T-cell (primary cell): ENCODE data around the gene C16orf95. TPM values are rescaled to one million over a fixed set of nuclear protein-coding genes. Genes with fewer than 3 reads are reported as not detected.

Experiments used
- ATAC-seq, 4 experiments: fragments of 200-7000 bp in 3 of 4; fragments of 150-1000 bp in 1 of 4; cut with Tn5 transposase; replicated peaks in 1 of 4; 1 replicate in 3 of 4; 2 replicates in 1 of 4; pipeline ENCODE4 v1.10.0; 2021; ENCODE audit warnings: moderate library complexity in 3 of 4, mild to moderate bottlenecking in 2 of 4, moderate number of reproducible peaks in 1 of 4
- CTCF ChIA-PET, 2 donors: fragments of 300-600 bp; sonication (Branson Sonifier 250); formaldehyde crosslinking; loops; one replicate each; lab custom pipeline; 2022; ENCODE audit warnings: antibody characterized with exemption in 2 of 2; lab: Charles Lee
- POLR2A ChIA-PET, 2 donors: fragments of 300-600 bp; sonication (Branson Sonifier 250); formaldehyde crosslinking; loops; one replicate each; lab custom pipeline; 2022; ENCODE audit warnings: antibody characterized with exemption in 2 of 2; lab: Charles Lee
- DNase-seq, 35 experiments: peaks; one replicate each; pipeline versions ENCODE4 v3.0.0 to v3.0.0-alpha.2; 2013 to 2023
- H3K27ac ChIP-seq: one replicate; pipeline ENCODE4 v1.5.1; 2013; ENCODE audit warnings: low read length
- H3K27me3 ChIP-seq, 2 experiments: replicated peaks in 1 of 2; 1 replicate in 1 of 2; 2 replicates in 1 of 2; pipeline versions ENCODE4 v1.6.1 to v1.7.0; 2013; ENCODE audit warnings: low read length in 1 of 2, mixed read lengths in 1 of 2; ENCODE audit not compliant: control insufficient read depth in 2 of 2, insufficient read depth in 2 of 2; ENCODE audit errors: extremely low read depth in 1 of 2
- H3K36me3 ChIP-seq, 2 donors: 1 replicate in 1 of 2; 2 replicates in 1 of 2; pipeline versions ENCODE4 v1.6.1 to v1.7.0; 2013; ENCODE audit warnings: low read length in 1 of 2; ENCODE audit not compliant: control insufficient read depth in 2 of 2, insufficient read depth in 1 of 2; ENCODE audit errors: extremely low read depth in 1 of 2
- H3K4me1 ChIP-seq, 2 experiments: 1 replicate in 1 of 2; 2 replicates in 1 of 2; pipeline versions ENCODE4 v1.6.1 to v1.7.0; 2013; ENCODE audit warnings: low read length in 2 of 2, mixed read lengths in 1 of 2; ENCODE audit not compliant: insufficient read depth in 2 of 2, control insufficient read depth in 1 of 2; ENCODE audit errors: extremely low read depth in 1 of 2
- H3K4me3 ChIP-seq, 2 donors: 1 replicate in 1 of 2; 2 replicates in 1 of 2; pipeline versions ENCODE4 v1.5.1 to v1.7.0; 2013; ENCODE audit warnings: mild to moderate bottlenecking in 2 of 2, low read length in 1 of 2, moderate library complexity in 1 of 2; ENCODE audit not compliant: control insufficient read depth in 1 of 2; ENCODE audit errors: extremely low read depth in 1 of 2
- H3K9me3 ChIP-seq: 2 replicates; pipeline ENCODE4 v1.7.0; 2013
- H3K27ac Mint-ChIP-seq, 2 donors: one replicate each; pipeline ENCODE4 v1.8.0; 2020 to 2021; ENCODE audit warnings: mild to moderate bottlenecking in 2 of 2, mixed read lengths in 2 of 2
- H3K27me3 Mint-ChIP-seq, 2 donors: one replicate each; pipeline ENCODE4 v1.8.0; 2021 to 2022; ENCODE audit warnings: mixed read lengths in 2 of 2
- H3K36me3 Mint-ChIP-seq: one replicate; pipeline ENCODE4 v1.8.0; 2021; ENCODE audit warnings: mixed read lengths
- H3K4me1 Mint-ChIP-seq, 3 donors: one replicate each; pipeline ENCODE4 v1.8.0; 2020 to 2022; ENCODE audit warnings: mixed read lengths in 3 of 3, mild to moderate bottlenecking in 1 of 3
- H3K4me3 Mint-ChIP-seq, 3 donors: one replicate each; pipeline ENCODE4 v1.8.0; 2020 to 2022; ENCODE audit warnings: mild to moderate bottlenecking in 3 of 3, mixed read lengths in 3 of 3, moderate library complexity in 3 of 3
- H3K9me3 Mint-ChIP-seq, 3 donors: one replicate each; pipeline ENCODE4 v1.8.0; 2020 to 2022; ENCODE audit warnings: mixed read lengths in 3 of 3
- WGBS: methylation state at CpG from one replicate; pipeline ENCODE4 v1.1.5; 2013; ENCODE audit warnings: missing lambda C conversion rate; ENCODE audit not compliant: insufficient coverage; 5-methylcytosine and 5-hydroxymethylcytosine counted together
- total RNA-seq, 35 experiments: library from RNA in 6 of 35; stranded (reverse) in 6 of 35; fragments of 120-200 nt in 1 of 35; gene quantifications; one replicate each; pipeline versions ENCODE4 v1.2.1 to v1.2.4 and lab custom pipeline; 2013 to 2026

The C16orf95 gene
- total RNA-seq, 5 donors from 2014 or later (not counting 1 experiment from before 2014, with no cell fraction given), result 0.98 to 3.1 (median 2.6) TPM

DNA sequence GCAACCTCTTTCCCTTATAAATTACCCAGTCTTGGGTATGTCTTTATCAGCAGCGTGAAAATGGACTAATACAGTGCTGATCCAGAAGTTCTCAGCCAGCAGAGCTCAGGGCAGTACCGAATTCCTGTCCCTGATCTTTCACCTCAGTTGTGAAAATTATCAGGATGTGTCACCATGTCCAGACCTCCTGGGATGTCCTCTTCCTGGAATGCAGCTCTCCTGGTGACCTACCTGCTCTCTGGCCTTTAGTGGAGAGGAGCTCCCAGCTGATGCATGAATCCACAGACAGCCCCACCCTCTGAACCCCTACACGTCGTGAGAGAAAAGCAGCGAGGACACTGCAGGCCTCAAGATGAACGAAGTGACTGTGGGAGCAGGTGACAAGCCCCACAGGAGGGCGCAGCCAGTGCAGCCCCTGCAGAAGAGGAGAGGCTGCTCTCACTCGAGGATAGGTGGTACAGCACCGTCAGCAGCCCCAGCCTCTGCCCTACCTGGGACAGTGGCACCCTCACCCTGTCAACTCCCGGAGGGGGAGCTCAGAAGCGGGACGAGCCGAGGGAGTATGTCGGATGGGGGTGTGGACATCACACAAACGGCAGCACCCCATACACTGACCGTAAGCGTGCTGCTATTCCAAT lies 22.0 kb upstream of the C16orf95 start:
- Histone ChIP-seq H3K36me3 (peaks cover 30 to 55% of the 10 kb centered on the region in 2 donors), H3K27ac (no peak overlapping the region), H3K9me3 (no peaks in the 10 kb centered on the region), H3K4me3 (no peak overlapping the region), H3K4me1 (peaks cover 0 to 6% of the 10 kb centered on the region in 2 experiments), H3K27me3 (no peaks in the 10 kb centered on the region)
- no peak overlapping the region for H3K27ac Mint-ChIP-seq
- no peak for DNase-seq
- no peak for ATAC-seq
- ChIA-PET POLR2A (no interaction called here), CTCF (no interaction called here)
- H3K4me3 Mint-ChIP-seq, result no peak overlapping the region
- H3K9me3 Mint-ChIP-seq, result no peaks in the 10 kb centered on the region
- peaks cover 17 to 33% (median 33%) of the 10 kb centered on the region in 3 donors for H3K4me1 Mint-ChIP-seq
- WGBS, result 95% methylated on average over 12 of the region's 17 CpGs
- H3K36me3 Mint-ChIP-seq, result peaks cover 31% of the 10 kb centered on the region
- no peaks in the 10 kb centered on the region for H3K27me3 Mint-ChIP-seq

DNA sequence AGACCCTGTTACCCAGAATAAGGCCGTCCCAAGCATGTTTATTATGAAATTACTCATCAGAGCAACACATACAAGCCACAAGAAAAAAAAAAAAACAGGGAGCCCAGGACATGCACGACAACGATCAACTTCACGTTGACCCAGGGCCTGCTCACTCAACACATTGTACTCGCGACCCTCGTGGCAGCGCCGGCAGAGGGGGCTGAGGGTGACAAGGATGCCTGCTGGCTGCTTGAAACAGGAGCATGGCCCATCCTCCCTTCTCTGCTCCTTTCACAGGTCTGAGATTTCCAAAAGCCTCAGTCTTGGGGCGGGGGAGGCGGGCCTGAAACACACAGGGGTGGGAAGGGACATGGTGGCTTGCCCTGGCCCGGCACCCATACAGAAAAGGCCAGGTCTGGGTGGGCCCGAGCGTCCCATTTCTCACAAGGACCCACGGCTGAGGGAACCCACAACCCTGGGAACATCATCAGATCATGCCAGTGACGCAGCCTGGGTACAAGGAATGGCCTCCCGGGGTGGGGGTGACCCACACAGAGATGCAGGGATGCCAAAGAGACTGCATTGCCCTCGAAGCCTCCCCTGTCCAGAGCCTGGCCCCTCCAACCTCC lies 21.1 kb upstream of the C16orf95 start:
- Histone ChIP-seq H3K9me3 (no peaks in the 10 kb centered on the region), H3K27me3 (no peaks in the 10 kb centered on the region), H3K4me3 (no peak overlapping the region), H3K36me3 (peaks cover 35 to 52% of the 10 kb centered on the region in 2 donors), H3K4me1 (peaks cover 0 to 4% of the 10 kb centered on the region in 2 experiments), H3K27ac (no peak overlapping the region)
- CTCF ChIA-PET, result no interaction called here
- Mint-ChIP-seq H3K9me3 (no peaks in the 10 kb centered on the region), H3K36me3 (peaks cover 28% of the 10 kb centered on the region), H3K4me3 (no peak overlapping the region), H3K27me3 (no peaks in the 10 kb centered on the region), H3K4me1 (peaks cover 15 to 26% (median 25%) of the 10 kb centered on the region in 3 donors), H3K27ac (no peak overlapping the region)
- POLR2A ChIA-PET, result no interaction called here
- WGBS, result 97% methylated on average over 10 of the region's 18 CpGs
- DNase-seq (no peak), ATAC-seq (no peak)

DNA sequence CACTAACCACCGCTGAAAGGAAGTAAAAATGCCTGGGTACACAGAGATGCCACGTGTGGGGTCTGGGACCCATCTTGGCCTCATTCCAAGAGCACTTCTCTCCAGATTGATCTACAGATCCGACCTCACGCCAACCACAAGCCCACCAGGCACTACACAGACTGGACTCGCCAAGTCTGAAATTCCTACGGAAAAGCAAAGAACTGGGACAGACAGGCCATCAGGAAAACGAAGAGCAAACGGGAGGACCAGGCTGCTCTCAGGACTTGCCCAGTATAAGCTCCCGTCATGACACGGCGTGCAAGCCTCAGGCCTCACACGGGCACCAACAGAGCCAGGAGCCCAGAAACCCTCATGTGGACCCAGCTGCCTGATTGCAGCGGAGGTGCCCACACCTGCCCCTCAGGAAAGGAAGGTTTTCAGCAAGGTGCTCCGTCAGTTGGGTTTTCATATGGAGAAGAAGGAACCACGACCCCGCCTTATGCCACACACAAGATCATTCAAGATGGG lies 20.1 kb upstream of the C16orf95 start:
- Histone ChIP-seq H3K36me3 (peaks cover 31 to 47% of the 10 kb centered on the region in 2 donors), H3K9me3 (no peaks in the 10 kb centered on the region), H3K27ac (no peak overlapping the region), H3K27me3 (no peaks in the 10 kb centered on the region), H3K4me3 (no peak overlapping the region), H3K4me1 (peaks cover 0 to 4% of the 10 kb centered on the region in 2 experiments)
- 64% methylated on average over 13 of the region's 16 CpGs for WGBS
- ChIA-PET POLR2A (no interaction called here), CTCF (no interaction called here)
- ATAC-seq, result no peak
- Mint-ChIP-seq H3K4me3 (peak overlapping the region in 1 of 3 donors; percentile 18), H3K4me1 (peaks cover 15 to 26% (median 21%) of the 10 kb centered on the region in 3 donors), H3K27me3 (no peaks in the 10 kb centered on the region), H3K9me3 (no peaks in the 10 kb centered on the region), H3K36me3 (peaks cover 24% of the 10 kb centered on the region), H3K27ac (peak overlapping the region; percentile 45 to 71)
- no peak for DNase-seq

GRCh38 chr16:87336434-87337240 lies 19.4 kb upstream of the C16orf95 start:
- DNase-seq (no peak), ATAC-seq (no peak)
- Mint-ChIP-seq H3K36me3 (peaks cover 22% of the 10 kb centered on the region), H3K27me3 (no peaks in the 10 kb centered on the region), H3K27ac (no peak overlapping the region), H3K4me1 (peaks cover 15 to 26% (median 21%) of the 10 kb centered on the region in 3 donors), H3K9me3 (no peaks in the 10 kb centered on the region), H3K4me3 (peak overlapping the region in 1 of 3 donors; percentile 18)
- H3K9me3 ChIP-seq, result no peaks in the 10 kb centered on the region
- ChIA-PET CTCF (no interaction called here), POLR2A (no interaction called here)
- peaks cover 0 to 4% of the 10 kb centered on the region in 2 experiments for H3K4me1 ChIP-seq
- H3K27me3 ChIP-seq, result no peaks in the 10 kb centered on the region
- 93% methylated on average over 10 of the region's 19 CpGs for WGBS
- H3K4me3 ChIP-seq, result no peak overlapping the region
- no peak overlapping the region for H3K27ac ChIP-seq
- H3K36me3 ChIP-seq, result peaks cover 35 to 45% of the 10 kb centered on the region in 2 donors

GRCh38 chr16:87335625-87336433 lies 18.6 kb upstream of the C16orf95 start:
- peaks cover 12 to 26% (median 19%) of the 10 kb centered on the region in 3 donors for H3K4me1 Mint-ChIP-seq
- no peaks in the 10 kb centered on the region for H3K9me3 ChIP-seq
- peaks cover 21% of the 10 kb centered on the region for H3K36me3 Mint-ChIP-seq
- H3K36me3 ChIP-seq, result peaks cover 36 to 50% of the 10 kb centered on the region in 2 donors
- no peaks in the 10 kb centered on the region for H3K9me3 Mint-ChIP-seq
- POLR2A ChIA-PET, result no interaction called here
- no peaks in the 10 kb centered on the region for H3K27me3 ChIP-seq
- no peak overlapping the region for H3K27ac Mint-ChIP-seq
- no peaks in the 10 kb centered on the region for H3K27me3 Mint-ChIP-seq
- no peak for ATAC-seq
- no peak overlapping the region for H3K4me3 ChIP-seq
- no peak for DNase-seq
- H3K4me3 Mint-ChIP-seq, result no peak overlapping the region
- no peak overlapping the region for H3K27ac ChIP-seq
- 86% methylated on average over 11 of the region's 19 CpGs for WGBS
- H3K4me1 ChIP-seq, result peaks cover 0 to 4% of the 10 kb centered on the region in 2 experiments
- CTCF ChIA-PET, result no interaction called here
